IMR-90 (cell line): Measurements from ENCODE around the gene TCEAL1.

ENCODE experiments used
- BHLHE40 ChIP-seq: fragments of 150-350 bp; IDR thresholded peaks from 2 replicates; pipeline ENCODE4 v1.6.1; 2016; ENCODE audit warnings: mild to moderate bottlenecking, low read depth, low read length
- CTCF ChIP-seq: conservative IDR thresholded peaks from 2 replicates; pipeline ENCODE4 v1.5.1; 2012; ENCODE audit warnings: mild to moderate bottlenecking, low read depth, low read length, improper control_type of control experiment
- ELK1 ChIP-seq: fragments of 150-350 bp; IDR thresholded peaks from 2 replicates; pipeline ENCODE4 v1.6.1; 2016; ENCODE audit warnings: low read depth, mild to moderate bottlenecking, low read length, moderate library complexity, borderline replicate concordance
- MAZ ChIP-seq: IDR thresholded peaks from 2 replicates; pipeline ENCODE4 v1.6.1; 2012; ENCODE audit warnings: low read depth, mild to moderate bottlenecking, low read length, improper control_type of control experiment, moderate library complexity, borderline replicate concordance
- POLR2A ChIP-seq: IDR thresholded peaks from 2 replicates; pipeline ENCODE4 v1.6.1; 2012; ENCODE audit warnings: mild to moderate bottlenecking, low read depth, low read length
- RCOR1 ChIP-seq: IDR thresholded peaks from 2 replicates; pipeline ENCODE4 v1.6.1; 2012; ENCODE audit warnings: mild to moderate bottlenecking, low read length, improper control_type of control experiment; ENCODE audit not compliant: insufficient replicate concordance

GRCh38 chrX:103674531-103675454 is 46.0 kb downstream of the TCEAL1 start:
- TF ChIP-seq CTCF, result no peak
- no peak for TF ChIP-seq BHLHE40
- TF ChIP-seq RCOR1, result no peak
- TF ChIP-seq MAZ, result no peak
- TF ChIP-seq ELK1, result no peak
- no peak; the same call in 1 of the 2 replicates for TF ChIP-seq POLR2A
